SK-N-SH (cell line): ENCODE data around the gene PDZRN4. TPM values are rescaled to one million over a fixed set of nuclear protein-coding genes. Genes with fewer than 3 reads are reported as not detected.

Experiments used
- CTCF ChIA-PET: fragments of 300-600, 350-600 bp; formaldehyde crosslinking; extraction: SDS; loops from one replicate; lab custom pipeline; 2021; lab: Yijun Ruan, JAX
- POLR2A ChIA-PET: fragments of 350-600 bp; sonication (Branson Sonifier 250); formaldehyde crosslinking; extraction: SDS; loops from one replicate; lab custom pipeline; 2020; ENCODE audit warnings: antibody characterized with exemption, inconsistent platforms; lab: Yijun Ruan, JAX
- DNase-seq: peaks from one replicate; pipeline ENCODE4 v3.0.0; 2012
- H2AFZ ChIP-seq: fragments of 200-600 bp; sonication (generic); 2 replicates; pipeline ENCODE4 v1.8.1; 2016; ENCODE audit warnings: antibody characterized with exemption, mild to moderate bottlenecking, low read depth
- H3F3A ChIP-seq: fragments of 200-600 bp; sonication (generic); replicated peaks from 2 replicates; pipeline ENCODE3; 2016; ENCODE audit warnings: antibody characterized with exemption, mild to moderate bottlenecking; ENCODE audit not compliant: insufficient read depth
- H3K27ac ChIP-seq, 2 experiments: fragments of 200-500 bp in 1 of 2; fragments of 200-600 bp in 1 of 2; sonication (Bioruptor generic) in 1 of 2; sonication (generic), shearing (Covaris generic) in 1 of 2; 2 replicates each; pipeline versions ENCODE4 v1.5.1 to v1.6.1; 2014 to 2016; ENCODE audit warnings: low read depth in 2 of 2, inconsistent platforms in 1 of 2, low read length in 1 of 2, mild to moderate bottlenecking in 1 of 2, mixed read lengths in 1 of 2
- H3K27me3 ChIP-seq: fragments of 200-600 bp; sonication (generic), shearing (Covaris generic); 2 replicates; pipeline ENCODE4 v1.6.1; 2016; ENCODE audit warnings: mixed run types; ENCODE audit not compliant: insufficient read depth
- H3K36me3 ChIP-seq, 2 experiments: fragments of 200-500 bp in 1 of 2; fragments of 200-600 bp in 1 of 2; sonication (Bioruptor generic) in 1 of 2; sonication (generic) in 1 of 2; replicated peaks in 1 of 2; 2 replicates each; pipeline versions ENCODE3 to v1.5.1; 2014 to 2016; ENCODE audit warnings: low read length in 1 of 2, mild to moderate bottlenecking in 1 of 2; ENCODE audit not compliant: insufficient read depth in 2 of 2, control insufficient read depth in 1 of 2
- H3K4me1 ChIP-seq, 2 experiments: fragments of 200-500 bp in 1 of 2; fragments of 200-600 bp in 1 of 2; sonication (Bioruptor generic) in 1 of 2; sonication (generic), shearing (Covaris generic) in 1 of 2; 2 replicates each; pipeline versions ENCODE4 v1.5.1 to v1.6.1; 2014 to 2016; ENCODE audit warnings: low read depth in 1 of 2, low read length in 1 of 2, mixed run types in 1 of 2; ENCODE audit not compliant: insufficient read depth in 2 of 2, control insufficient read depth in 1 of 2
- H3K4me2 ChIP-seq: fragments of 200-600 bp; sonication (generic), shearing (Covaris generic); 2 replicates; pipeline ENCODE4 v1.6.1; 2017; ENCODE audit warnings: mixed run types
- H3K4me3 ChIP-seq, 2 experiments: fragments of 200-500 bp in 1 of 2; fragments of 200-600 bp in 1 of 2; sonication (Bioruptor generic) in 1 of 2; sonication (generic), shearing (Covaris generic) in 1 of 2; 2 replicates each; pipeline versions ENCODE4 v1.5.1 to v1.8.1; 2014 to 2016; ENCODE audit warnings: low read depth in 2 of 2, inconsistent platforms in 1 of 2, low read length in 1 of 2, mild to moderate bottlenecking in 1 of 2, mixed read lengths in 1 of 2, moderate library complexity in 1 of 2
- H3K79me2 ChIP-seq: fragments of 200-600 bp; sonication (generic); 2 replicates; pipeline ENCODE4 v1.8.1; 2017; ENCODE audit warnings: mild to moderate bottlenecking; ENCODE audit not compliant: insufficient read depth
- H3K9ac ChIP-seq: fragments of 200-600 bp; sonication (generic); 2 replicates; pipeline ENCODE4 v1.6.1; 2017; ENCODE audit warnings: mixed run types
- H3K9me2 ChIP-seq: fragments of 200-600 bp; sonication (generic); 2 replicates; pipeline ENCODE4 v1.6.1; 2017; ENCODE audit warnings: mixed run types
- H3K9me3 ChIP-seq: fragments of 200-600 bp; sonication (generic); 2 replicates; pipeline ENCODE4 v1.6.1; 2017; ENCODE audit warnings: mixed run types, mild to moderate bottlenecking, moderate library complexity
- H4K20me1 ChIP-seq: fragments of 200-600 bp; sonication (generic); 2 replicates; pipeline ENCODE4 v1.6.1; 2017; ENCODE audit warnings: mild to moderate bottlenecking, mixed run types; ENCODE audit not compliant: insufficient read depth
- EP300 ChIP-seq, 2 experiments: IDR thresholded peaks; 2 replicates each; pipeline versions ENCODE4 v1.4.0 to v1.6.1; 2012; ENCODE audit warnings: borderline replicate concordance in 1 of 2, low read depth in 1 of 2, low read length in 1 of 2
- EZH2phosphoT487 ChIP-seq: fragments of 200-600 bp; sonication (generic); IDR thresholded peaks from 2 replicates; pipeline ENCODE4 v1.6.1; 2017; ENCODE audit warnings: low read depth, mixed run types, mild to moderate bottlenecking, antibody characterized with exemption, moderate library complexity, borderline replicate concordance
- FOSL2 ChIP-seq: IDR thresholded peaks from 2 replicates; pipeline ENCODE4 v1.4.0; 2012; ENCODE audit warnings: low read depth, mild to moderate bottlenecking, moderate library complexity, borderline replicate concordance
- GABPA ChIP-seq: IDR thresholded peaks from 2 replicates; pipeline ENCODE4 v1.4.0; 2012; ENCODE audit warnings: low read depth, mild to moderate bottlenecking
- GATA2 ChIP-seq: sonication (generic); formaldehyde crosslinking; IDR thresholded peaks from 2 replicates; pipeline ENCODE4 v1.5.0; 2020; ENCODE audit warnings: mild to moderate bottlenecking, missing genetic modification reagents
- MEF2A ChIP-seq: IDR thresholded peaks from 2 replicates; pipeline ENCODE4 v1.4.0; 2012; ENCODE audit warnings: low read depth, borderline replicate concordance
- NRF1 ChIP-seq: IDR thresholded peaks from 2 replicates; pipeline ENCODE4 v1.6.1; 2012; ENCODE audit warnings: low read depth, mild to moderate bottlenecking, low read length
- PBX3 ChIP-seq: IDR thresholded peaks from 2 replicates; pipeline ENCODE4; 2012
- POLR2AphosphoS5 ChIP-seq: IDR thresholded peaks from 2 replicates; pipeline ENCODE4 v1.6.1; 2012; ENCODE audit warnings: low read depth, low read length
- RAD21 ChIP-seq: IDR thresholded peaks from 2 replicates; pipeline ENCODE4 v1.6.1; 2012; ENCODE audit warnings: mild to moderate bottlenecking, low read length
- RCOR1 ChIP-seq: fragments of 150-350 bp; IDR thresholded peaks from 2 replicates; pipeline ENCODE4 v1.6.1; 2017; ENCODE audit warnings: antibody characterized with exemption, low read length
- RXRA ChIP-seq: IDR thresholded peaks from 2 replicates; pipeline ENCODE4 v1.4.0; 2012; ENCODE audit warnings: low read depth, mild to moderate bottlenecking, borderline replicate concordance
- TAF1 ChIP-seq: IDR thresholded peaks from 2 replicates; pipeline ENCODE4 v1.6.1; 2012; ENCODE audit warnings: low read depth, mild to moderate bottlenecking, low read length, moderate library complexity, borderline replicate concordance
- WGBS: methylation state at CpG from one replicate; pipeline ENCODE4 v1.1.6; 2017; ENCODE audit warnings: low lambda C conversion rate; 5-methylcytosine and 5-hydroxymethylcytosine counted together
- polyA plus RNA-seq, 3 experiments: library from polyadenylated mRNA; depleted of rRNA; stranded (reverse); fragments of >200 nt; gene quantifications; 2 replicates each; pipeline ENCODE4 v1.2.3, GENCODE V29; 2012
- TF ChIP-seq, protein P1 (sequence below): IDR thresholded peaks from 2 replicates; pipeline ENCODE4 v1.6.1; 2012; ENCODE audit warnings: mild to moderate bottlenecking, low read depth, low read length, moderate library complexity
- TF ChIP-seq, protein P2 (sequence below): IDR thresholded peaks from 2 replicates; pipeline ENCODE4 v1.4.0; 2012; ENCODE audit warnings: low read depth, borderline replicate concordance

PDZRN4 gene
- polyA plus RNA-seq, 1 of the 3 experiments (the other 2 are of a cell fraction): 0.02 TPM

DNA sequence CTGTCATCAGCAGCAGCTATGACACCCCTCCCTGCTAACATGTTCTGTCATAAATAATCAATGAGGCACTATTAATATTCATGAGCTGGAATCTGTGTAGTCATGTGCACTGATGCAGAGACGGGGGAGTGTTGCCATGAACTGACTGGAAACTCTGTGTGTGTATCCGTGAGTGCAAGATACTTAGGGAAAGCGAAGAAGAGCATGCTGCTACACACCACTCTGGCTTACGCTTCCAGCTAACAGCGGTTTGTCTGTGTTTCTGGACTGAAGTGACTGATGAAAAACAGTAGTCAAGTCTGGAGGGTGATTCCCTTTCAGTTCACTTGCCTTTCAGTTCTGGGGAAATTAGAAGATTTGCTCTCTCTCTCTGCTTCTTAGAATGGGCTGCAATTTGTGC, 249.4 kb downstream of the PDZRN4 start:
- WGBS: 76% methylated on average over 5 of the region's 5 CpGs

More for the DNA sequence above, 249.4 kb downstream of the PDZRN4 start:
- H3K27ac ChIP-seq: no peak overlapping the region
- H3K9ac ChIP-seq: no peak overlapping the region
- H3K4me1 ChIP-seq: peaks cover 0 to 3% of the 10 kb centered on the region in 2 experiments; a peak in 2 of 4 replicates
- TF ChIP-seq GATA2 (no peak), PBX3 (no peak), RAD21 (no peak), RCOR1 (no peak), RXRA (no peak), NRF1 (no peak), FOSL2 (no peak), EZH2phosphoT487 (no peak), GABPA (no peak), POLR2AphosphoS5 (no peak), MEF2A (no peak), EP300 (IDR thresholded peaks at IDR 0.05; ENCODE audit: borderline replicate concordance in 1 of 2, low read depth in 1 of 2, low read length in 1 of 2) (no peak), TAF1 (no peak)
- TF ChIP-seq, protein P1, sequence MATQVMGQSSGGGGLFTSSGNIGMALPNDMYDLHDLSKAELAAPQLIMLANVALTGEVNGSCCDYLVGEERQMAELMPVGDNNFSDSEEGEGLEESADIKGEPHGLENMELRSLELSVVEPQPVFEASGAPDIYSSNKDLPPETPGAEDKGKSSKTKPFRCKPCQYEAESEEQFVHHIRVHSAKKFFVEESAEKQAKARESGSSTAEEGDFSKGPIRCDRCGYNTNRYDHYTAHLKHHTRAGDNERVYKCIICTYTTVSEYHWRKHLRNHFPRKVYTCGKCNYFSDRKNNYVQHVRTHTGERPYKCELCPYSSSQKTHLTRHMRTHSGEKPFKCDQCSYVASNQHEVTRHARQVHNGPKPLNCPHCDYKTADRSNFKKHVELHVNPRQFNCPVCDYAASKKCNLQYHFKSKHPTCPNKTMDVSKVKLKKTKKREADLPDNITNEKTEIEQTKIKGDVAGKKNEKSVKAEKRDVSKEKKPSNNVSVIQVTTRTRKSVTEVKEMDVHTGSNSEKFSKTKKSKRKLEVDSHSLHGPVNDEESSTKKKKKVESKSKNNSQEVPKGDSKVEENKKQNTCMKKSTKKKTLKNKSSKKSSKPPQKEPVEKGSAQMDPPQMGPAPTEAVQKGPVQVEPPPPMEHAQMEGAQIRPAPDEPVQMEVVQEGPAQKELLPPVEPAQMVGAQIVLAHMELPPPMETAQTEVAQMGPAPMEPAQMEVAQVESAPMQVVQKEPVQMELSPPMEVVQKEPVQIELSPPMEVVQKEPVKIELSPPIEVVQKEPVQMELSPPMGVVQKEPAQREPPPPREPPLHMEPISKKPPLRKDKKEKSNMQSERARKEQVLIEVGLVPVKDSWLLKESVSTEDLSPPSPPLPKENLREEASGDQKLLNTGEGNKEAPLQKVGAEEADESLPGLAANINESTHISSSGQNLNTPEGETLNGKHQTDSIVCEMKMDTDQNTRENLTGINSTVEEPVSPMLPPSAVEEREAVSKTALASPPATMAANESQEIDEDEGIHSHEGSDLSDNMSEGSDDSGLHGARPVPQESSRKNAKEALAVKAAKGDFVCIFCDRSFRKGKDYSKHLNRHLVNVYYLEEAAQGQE: no peak
- TF ChIP-seq, protein P2, sequence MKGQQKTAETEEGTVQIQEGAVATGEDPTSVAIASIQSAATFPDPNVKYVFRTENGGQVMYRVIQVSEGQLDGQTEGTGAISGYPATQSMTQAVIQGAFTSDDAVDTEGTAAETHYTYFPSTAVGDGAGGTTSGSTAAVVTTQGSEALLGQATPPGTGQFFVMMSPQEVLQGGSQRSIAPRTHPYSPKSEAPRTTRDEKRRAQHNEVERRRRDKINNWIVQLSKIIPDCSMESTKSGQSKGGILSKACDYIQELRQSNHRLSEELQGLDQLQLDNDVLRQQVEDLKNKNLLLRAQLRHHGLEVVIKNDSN: no peak
- ChIA-PET POLR2A (no interaction called here), CTCF (interaction anchor here (1.3 kb wide), 1 partner anchor 17 kb away, joined by 4 read pairs; no protein-coding TSS in a partner anchor)
- no peak overlapping the region for H2AFZ ChIP-seq
- H3K9me2 ChIP-seq: no peaks in the 10 kb centered on the region
- no peaks in the 10 kb centered on the region for H4K20me1 ChIP-seq
- H3K9me3 ChIP-seq: no peaks in the 10 kb centered on the region
- no peak overlapping the region for H3K4me2 ChIP-seq
- H3K4me3 ChIP-seq: no peak overlapping the region
- DNase-seq: no peak
- no peaks in the 10 kb centered on the region for H3K27me3 ChIP-seq
- H3F3A ChIP-seq: no peaks in the 10 kb centered on the region
- no peaks in the 10 kb centered on the region for H3K36me3 ChIP-seq
- no peaks in the 10 kb centered on the region for H3K79me2 ChIP-seq
